H1 (cell line): ENCODE measurements around the gene HNF1B. TPM values are rescaled to one million over a fixed set of nuclear protein-coding genes. Genes with fewer than 3 reads are reported as not detected.

Source experiments
- CTCF ChIA-PET: fragments of 300-600 bp; sonication (Branson Sonifier 250); formaldehyde crosslinking; loops from one replicate; lab custom pipeline; 2021; ENCODE audit not compliant: partially characterized antibody; lab: Charles Lee
- POLR2A ChIA-PET: fragments of 300-600 bp; sonication (Branson Sonifier 250); formaldehyde crosslinking; loops from one replicate; lab custom pipeline; 2021; ENCODE audit warnings: inconsistent platforms; ENCODE audit not compliant: partially characterized antibody; lab: Charles Lee
- DNase-seq, 2 experiments: peaks; one replicate each; pipeline versions ENCODE4 v3.0.0 to v3.0.0-alpha.2; 2010 to 2022; ENCODE audit warnings: low spot score in 2 of 2, low read depth in 1 of 2, mixed read lengths in 1 of 2
- FAIRE-seq: peaks from 2 replicates; lab custom pipeline; 2011; peaks lifted over from hg19 to GRCh38; lab: Jason Lieb, UNC
- H2AFZ ChIP-seq: 2 replicates; pipeline ENCODE4 v1.8.1; 2012; ENCODE audit warnings: low read length, inconsistent platforms
- H2AK5ac ChIP-seq: 2 replicates; pipeline ENCODE4 v1.6.1; 2013; ENCODE audit warnings: low read depth, low read length
- H2BK120ac ChIP-seq: replicated peaks from 2 replicates; pipeline ENCODE3; 2013; ENCODE audit warnings: low read depth, low read length, inconsistent platforms
- H2BK12ac ChIP-seq: 2 replicates; pipeline ENCODE4 v1.6.1; 2013; ENCODE audit warnings: low read depth, low read length
- H2BK15ac ChIP-seq: 2 replicates; pipeline ENCODE4 v1.6.1; 2013; ENCODE audit warnings: low read length
- H2BK20ac ChIP-seq: 2 replicates; pipeline ENCODE4 v1.6.1; 2013; ENCODE audit warnings: low read length
- H2BK5ac ChIP-seq: 2 replicates; pipeline ENCODE4 v1.6.1; 2013; ENCODE audit warnings: low read depth, low read length
- H3K14ac ChIP-seq: 2 replicates; pipeline ENCODE4 v1.6.1; 2013; ENCODE audit warnings: inconsistent platforms; ENCODE audit not compliant: insufficient read length
- H3K18ac ChIP-seq: 2 replicates; pipeline ENCODE4 v1.6.1; 2013; ENCODE audit warnings: low read length; ENCODE audit errors: extremely low read depth
- H3K23ac ChIP-seq: 2 replicates; pipeline ENCODE4 v1.6.1; 2013; ENCODE audit warnings: inconsistent platforms; ENCODE audit not compliant: insufficient read length
- H3K23me2 ChIP-seq: 2 replicates; pipeline ENCODE4 v1.6.1; 2013; ENCODE audit warnings: low read depth, low read length
- H3K27ac ChIP-seq: 2 replicates; pipeline ENCODE4 v1.6.1; 2011; ENCODE audit warnings: low read depth, low read length, inconsistent platforms
- H3K27me3 ChIP-seq, 4 experiments: replicated peaks in 1 of 4; 1 replicate in 1 of 4; 2 replicates in 3 of 4; pipeline versions ENCODE4 v1.6.1 to v1.8.1; 2011 to 2013; ENCODE audit warnings: low read length in 3 of 4, mild to moderate bottlenecking in 3 of 4, inconsistent platforms in 2 of 4, mixed read lengths in 2 of 4, moderate library complexity in 1 of 4; ENCODE audit not compliant: control insufficient read depth in 3 of 4, insufficient read depth in 3 of 4; ENCODE audit errors: extremely low read depth in 1 of 4
- H3K36me3 ChIP-seq, 4 experiments: 2 replicates each; pipeline versions ENCODE4 v1.6.1 to v1.8.1; 2011 to 2013; ENCODE audit warnings: mild to moderate bottlenecking in 4 of 4, low read length in 3 of 4, moderate library complexity in 2 of 4, control low read depth in 1 of 4, inconsistent platforms in 1 of 4; ENCODE audit not compliant: insufficient read depth in 4 of 4, control insufficient read depth in 2 of 4
- H3K4ac ChIP-seq: replicated peaks from 2 replicates; pipeline ENCODE3; 2013; ENCODE audit warnings: low read length, low read depth, mixed read lengths, inconsistent platforms; ENCODE audit not compliant: insufficient read length
- H3K4me1 ChIP-seq, 4 experiments: replicated peaks in 1 of 4; 1 replicate in 1 of 4; 2 replicates in 3 of 4; pipeline versions ENCODE4 v1.6.1 to v1.8.1; 2011 to 2013; ENCODE audit warnings: low read length in 3 of 4, inconsistent platforms in 2 of 4, mixed read lengths in 1 of 4; ENCODE audit not compliant: insufficient read depth in 4 of 4, control insufficient read depth in 3 of 4
- H3K4me2 ChIP-seq, 2 experiments: 2 replicates each; pipeline versions ENCODE4 v1.6.1 to v1.8.1; 2011 to 2013; ENCODE audit warnings: low read depth in 2 of 2, low read length in 2 of 2, control low read depth in 1 of 2, inconsistent platforms in 1 of 2, mild to moderate bottlenecking in 1 of 2; ENCODE audit not compliant: insufficient read depth in 1 of 2
- H3K4me3 ChIP-seq, 4 experiments: fragments of 200-600, 300-600 bp in 1 of 4; sonication (generic), shearing (Covaris generic), sonication (Bioruptor Twin) in 1 of 4; 2 replicates each; pipeline versions ENCODE4 v1.5.1 to v1.8.1; 2011 to 2016; ENCODE audit warnings: low read length in 4 of 4, low read depth in 3 of 4, control low read depth in 2 of 4, inconsistent platforms in 2 of 4, mild to moderate bottlenecking in 2 of 4, mixed read lengths in 1 of 4, moderate library complexity in 1 of 4; ENCODE audit not compliant: insufficient read depth in 2 of 4; ENCODE audit errors: extremely low read depth in 1 of 4
- H3K56ac ChIP-seq: replicated peaks from 2 replicates; pipeline ENCODE3; 2013; ENCODE audit warnings: low read depth, mild to moderate bottlenecking, mixed read lengths, low read length, inconsistent platforms; ENCODE audit not compliant: insufficient read length
- H3K79me1 ChIP-seq: 2 replicates; pipeline ENCODE4 v1.6.1; 2013; ENCODE audit warnings: low read depth, low read length, control low read depth
- H3K79me2 ChIP-seq, 2 experiments: 2 replicates each; pipeline versions ENCODE4 v1.6.1 to v1.8.1; 2012 to 2013; ENCODE audit warnings: low read length in 2 of 2, mild to moderate bottlenecking in 2 of 2, inconsistent platforms in 1 of 2; ENCODE audit not compliant: insufficient read depth in 2 of 2, control insufficient read depth in 1 of 2
- H3K9ac ChIP-seq, 4 experiments: replicated peaks in 1 of 4; 1 replicate in 1 of 4; 2 replicates in 3 of 4; pipeline versions ENCODE4 v1.6.1 to v1.8.1; 2011 to 2013; ENCODE audit warnings: low read depth in 3 of 4, low read length in 3 of 4, control low read depth in 2 of 4, mild to moderate bottlenecking in 2 of 4, moderate library complexity in 2 of 4, inconsistent platforms in 1 of 4; ENCODE audit errors: extremely low read depth in 1 of 4
- H3K9me3 ChIP-seq, 2 experiments: 2 replicates each; pipeline versions ENCODE4 v1.6.1 to v1.8.1; 2012 to 2013; ENCODE audit warnings: mild to moderate bottlenecking in 2 of 2, moderate library complexity in 2 of 2, control low read depth in 1 of 2, inconsistent platforms in 1 of 2, low read depth in 1 of 2, low read length in 1 of 2, mixed read lengths in 1 of 2; ENCODE audit not compliant: insufficient read depth in 2 of 2
- H4K20me1 ChIP-seq, 2 experiments: replicated peaks in 1 of 2; 2 replicates each; pipeline versions ENCODE3 to v1.8.1; 2011 to 2013; ENCODE audit warnings: inconsistent platforms in 2 of 2, low read length in 2 of 2, mild to moderate bottlenecking in 1 of 2; ENCODE audit not compliant: insufficient read depth in 2 of 2, control insufficient read depth in 1 of 2
- H4K5ac ChIP-seq: 2 replicates; pipeline ENCODE4 v1.6.1; 2013; ENCODE audit warnings: low read length, low read depth, mixed read lengths, inconsistent platforms; ENCODE audit not compliant: insufficient read length
- H4K8ac ChIP-seq: 2 replicates; pipeline ENCODE4 v1.8.0; 2013; ENCODE audit warnings: mild to moderate bottlenecking, moderate library complexity, low read length, inconsistent platforms; ENCODE audit not compliant: insufficient read depth; ENCODE audit errors: extremely low read depth
- H4K91ac ChIP-seq: replicated peaks from 2 replicates; pipeline ENCODE3; 2013; ENCODE audit warnings: low read length, mixed read lengths, inconsistent platforms; ENCODE audit not compliant: insufficient read length
- JUND ChIP-seq: IDR thresholded peaks from 2 replicates; pipeline ENCODE4 v1.6.1; 2011; ENCODE audit warnings: mild to moderate bottlenecking, improper control_type of control experiment, low read length
- SP4 ChIP-seq: IDR thresholded peaks from 2 replicates; pipeline ENCODE4 v1.6.1; 2012; ENCODE audit warnings: low read length, inconsistent platforms
- TEAD4 ChIP-seq: IDR thresholded peaks from 2 replicates; pipeline ENCODE4 v1.6.1; 2012; ENCODE audit warnings: low read depth, low read length, inconsistent platforms, mixed read lengths
- USF2 ChIP-seq: IDR thresholded peaks from 2 replicates; pipeline ENCODE4 v1.6.1; 2011; ENCODE audit warnings: low read length, improper control_type of control experiment
- WGBS, 2 experiments: shearing (Covaris generic) in 1 of 2; methylation state at CpG; one replicate each; pipeline versions ENCODE4 v1.1.6 to v1.1.7; 2013 to 2015; ENCODE audit warnings: low lambda C conversion rate in 2 of 2, mixed read lengths in 2 of 2, inconsistent platforms in 1 of 2, low coverage in 1 of 2, missing lambda C conversion rate in 1 of 2; ENCODE audit not compliant: insufficient replicate concordance in 2 of 2, insufficient coverage in 1 of 2, insufficient read length in 1 of 2; ENCODE audit errors: extremely low coverage in 1 of 2, missing lambda C conversion rate in 1 of 2; 5-methylcytosine and 5-hydroxymethylcytosine counted together
- polyA plus RNA-seq, 7 experiments: library from polyadenylated mRNA; depleted of rRNA in 3 of 7; stranded (reverse) in 5 of 7; unstranded in 2 of 7; fragments of >200 nt in 5 of 7; fragments of 200-250 nt in 2 of 7; gene quantifications; 1 replicate in 5 of 7; 2 replicates in 1 of 7; 4 replicates in 1 of 7; pipeline versions ENCODE4 v1.2.1 to v1.2.3, GENCODE V29; 2011 to 2013; ENCODE audit warnings: missing spikeins in 2 of 7, mixed read lengths in 2 of 7
- total RNA-seq: library from RNA; stranded (reverse); fragmentation: NEBNext Ultra II Directional; extraction: Animal tissue kit (Norgen Biotek cat#: 25700); gene quantifications from 2 replicates; pipeline ENCODE4 v1.2.1, GENCODE V29; 2021

HNF1B gene
- total and polyA plus RNA-seq, 2 of the 8 experiments (the other 6 are each of a cell fraction or from before 2014, with no cell fraction given): 0.13 to 0.30 TPM

DNA sequence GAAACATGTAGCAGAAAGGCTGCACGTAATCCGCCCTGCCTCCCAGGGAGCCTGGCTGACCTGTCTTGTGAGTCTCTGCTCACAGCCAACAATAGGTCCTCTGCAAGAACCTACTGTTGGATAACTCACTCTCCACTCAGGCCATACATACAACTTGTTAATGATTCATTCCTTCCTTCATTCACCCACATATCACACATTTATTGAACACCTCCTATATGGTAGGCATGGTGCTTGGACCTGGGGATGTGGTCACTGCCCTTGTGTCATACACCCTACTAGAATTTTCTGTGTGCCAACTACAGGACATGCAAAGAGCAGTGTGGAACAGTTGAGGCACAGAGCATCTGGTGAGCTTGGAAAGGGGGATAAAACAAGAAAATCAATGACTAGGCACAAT lies 28.1 kb upstream of the HNF1B start:
- H2AK5ac ChIP-seq: no peak overlapping the region
- no peak overlapping the region for H2BK5ac ChIP-seq
- no peak overlapping the region for H4K8ac ChIP-seq
- H3K56ac ChIP-seq: no peak overlapping the region
- no peaks in the 10 kb centered on the region for H3K79me1 ChIP-seq
- no peak overlapping the region for H3K27ac ChIP-seq
- H3K18ac ChIP-seq: no peak overlapping the region
- no peak overlapping the region for H3K4me2 ChIP-seq
- H4K20me1 ChIP-seq: no peaks in the 10 kb centered on the region
- no peak overlapping the region for H3K9ac ChIP-seq
- no peak overlapping the region for H3K14ac ChIP-seq
- DNase-seq (no peak), FAIRE-seq (no peak)
- H4K91ac ChIP-seq: no peak overlapping the region
- H3K4me1 ChIP-seq: no peaks in the 10 kb centered on the region
- no peak overlapping the region for H3K4me3 ChIP-seq
- ChIA-PET CTCF (interaction anchor here (0.6 to 4.5 kb wide), 4 partner anchors 66 to 1842 kb away, joined by 5 to 48 read pairs (median 6); no protein-coding TSS in a partner anchor), POLR2A (no interaction called here)
- H3K9me3 ChIP-seq: peaks cover 4 to 8% of the 10 kb centered on the region in 2 experiments; a peak in 1 of 4 replicates
- no peak overlapping the region for H2BK12ac ChIP-seq
- H3K36me3 ChIP-seq: no peaks in the 10 kb centered on the region
- H2BK20ac ChIP-seq: no peak overlapping the region
- no peaks in the 10 kb centered on the region for H3K79me2 ChIP-seq
- H2BK120ac ChIP-seq: no peak overlapping the region
- 77% methylated on average over 2 of the region's 2 CpGs; no CpG with 5 or more reads in 1 of the 2 experiments for WGBS, 2 experiments
- H3K23me2 ChIP-seq: no peaks in the 10 kb centered on the region; the same call in 1 of the 2 replicates
- no peak overlapping the region for H3K23ac ChIP-seq
- H4K5ac ChIP-seq: no peak overlapping the region
- no peak overlapping the region for H2BK15ac ChIP-seq
- H3K27me3 ChIP-seq: no peaks in the 10 kb centered on the region; a peak in 2 of 7 replicates
- H2AFZ ChIP-seq: no peak overlapping the region
- H3K4ac ChIP-seq: no peak overlapping the region
- TF ChIP-seq USF2 (no peak), JUND (no peak), TEAD4 (no peak), SP4 (no peak)
